ENCODE results near the gene PCDHB9. TPM values are rescaled to one million over a fixed set of nuclear protein-coding genes. Genes with fewer than 3 reads are reported as not detected.
"Not testable (repeated sequence)": the region's sequence is repeated elsewhere in the genome, so short reads cannot be mapped to it uniquely, and the experiment has no call there.

PCDHB9 gene
- polyA plus RNA-seq, 4 donors: 3.7 to 5.1 (median 4.5) TPM

GRCh38 chr5:141184117-141184855 lies 2.7 kb upstream of the PCDHB9 start:
- DNase-seq (ENCODE audit: low read depth in 4 of 4, low spot score in 3 of 4): not testable (repeated sequence)

GRCh38 chr5:141188682-141189081 lies 1.7 kb downstream of the PCDHB9 start:
- not testable (repeated sequence) for DNase-seq (ENCODE audit: low read depth in 4 of 4, low spot score in 3 of 4)

GRCh38 chr5:141189131-141189530 lies 2.2 kb downstream of the PCDHB9 start:
- not testable (repeated sequence) for DNase-seq (ENCODE audit: low read depth in 4 of 4, low spot score in 3 of 4)

GRCh38 chr5:141192110-141192725 lies 5.3 kb downstream of the PCDHB9 start, which contains the start of gene PCDHB10:
Gene PCDHB10 (plus strand): TSS chr5:141192353. CDS start chr5:141192553, 200 bp downstream.
- DNase-seq (ENCODE audit: low read depth in 4 of 4, low spot score in 3 of 4): no peak

- DNase-seq (ENCODE audit: low read depth in 4 of 4, low spot score in 3 of 4): not testable (repeated sequence)
These were observed 7.4 kb downstream of the PCDHB9 start for GRCh38 chr5:141194332-141194731.

GRCh38 chr5:141196363-141196762 lies 9.4 kb downstream of the PCDHB9 start:
- no peak for DNase-seq (ENCODE audit: low read depth in 4 of 4, low spot score in 3 of 4)

- no peak for DNase-seq (ENCODE audit: low read depth in 4 of 4, low spot score in 3 of 4)
These were observed 12.6 kb downstream of the PCDHB9 start, which contains the start of gene PCDHB11 for GRCh38 chr5:141199359-141200235. Gene PCDHB11 (plus strand): TSS chr5:141199627. CDS start chr5:141199775, 148 bp downstream.

- DNase-seq (ENCODE audit: low read depth in 4 of 4, low spot score in 3 of 4): not testable (repeated sequence)
These were observed 14.2 kb downstream of the PCDHB9 start for GRCh38 chr5:141201126-141201525.

GRCh38 chr5:141201646-141202045 lies 14.7 kb downstream of the PCDHB9 start:
- DNase-seq (ENCODE audit: low read depth in 4 of 4, low spot score in 3 of 4): not testable (repeated sequence)

GRCh38 chr5:141208478-141208877 lies 21.5 kb downstream of the PCDHB9 start, which contains the start of gene PCDHB12:
Gene PCDHB12 (plus strand): TSS chr5:141208719. CDS start chr5:141208908, 189 bp downstream.
- DNase-seq (ENCODE audit: low read depth in 4 of 4, low spot score in 3 of 4): no peak

- not testable (repeated sequence) for DNase-seq (ENCODE audit: low read depth in 4 of 4, low spot score in 3 of 4)
These were observed 23.3 kb downstream of the PCDHB9 start for GRCh38 chr5:141210281-141210680.

GRCh38 chr5:141210849-141211248 lies 23.9 kb downstream of the PCDHB9 start:
- not testable (repeated sequence) for DNase-seq (ENCODE audit: low read depth in 4 of 4, low spot score in 3 of 4)

- not testable (repeated sequence) for DNase-seq (ENCODE audit: low read depth in 4 of 4, low spot score in 3 of 4)
These were observed 26.8 kb downstream of the PCDHB9 start, which contains the start of gene PCDHB13 for GRCh38 chr5:141213656-141214339. Gene PCDHB13 (plus strand): TSS chr5:141213919. CDS start chr5:141214124, 205 bp downstream.

GRCh38 chr5:141214583-141214982 lies 27.6 kb downstream of the PCDHB9 start:
- DNase-seq (ENCODE audit: low read depth in 4 of 4, low spot score in 3 of 4): not testable (repeated sequence)

GRCh38 chr5:141215504-141215903 lies 28.5 kb downstream of the PCDHB9 start:
- DNase-seq (ENCODE audit: low read depth in 4 of 4, low spot score in 3 of 4): not testable (repeated sequence)

- not testable (repeated sequence) for DNase-seq (ENCODE audit: low read depth in 4 of 4, low spot score in 3 of 4)
These were observed 29.1 kb downstream of the PCDHB9 start for GRCh38 chr5:141216035-141216434.

- DNase-seq (ENCODE audit: low read depth in 4 of 4, low spot score in 3 of 4): no peak
These were observed 36.3 kb downstream of the PCDHB9 start, which contains the start of gene PCDHB14 for GRCh38 chr5:141223112-141223783. Gene PCDHB14 (plus strand): TSS chr5:141223343. CDS start chr5:141223506, 163 bp downstream.

GRCh38 chr5:141224844-141225243 lies 37.9 kb downstream of the PCDHB9 start:
- DNase-seq (ENCODE audit: low read depth in 4 of 4, low spot score in 3 of 4): not testable (repeated sequence)

- DNase-seq (ENCODE audit: low read depth in 4 of 4, low spot score in 3 of 4): not testable (repeated sequence)
These were observed 38.5 kb downstream of the PCDHB9 start for GRCh38 chr5:141225421-141225820.
